ENCODE results near the gene BTN3A1.
A peak's percentile ranks its signal among the peaks of the same experiment; 100 is the strongest.
"Not testable (repeated sequence)": the region's sequence is repeated elsewhere in the genome, so short reads cannot be mapped to it uniquely, and the experiment has no call there.

Gene BTN3A1

GRCh38 chr6:26445934-26446667 lies 44.0 kb downstream of the BTN3A1 start:
- no peak for DNase-seq

DNA sequence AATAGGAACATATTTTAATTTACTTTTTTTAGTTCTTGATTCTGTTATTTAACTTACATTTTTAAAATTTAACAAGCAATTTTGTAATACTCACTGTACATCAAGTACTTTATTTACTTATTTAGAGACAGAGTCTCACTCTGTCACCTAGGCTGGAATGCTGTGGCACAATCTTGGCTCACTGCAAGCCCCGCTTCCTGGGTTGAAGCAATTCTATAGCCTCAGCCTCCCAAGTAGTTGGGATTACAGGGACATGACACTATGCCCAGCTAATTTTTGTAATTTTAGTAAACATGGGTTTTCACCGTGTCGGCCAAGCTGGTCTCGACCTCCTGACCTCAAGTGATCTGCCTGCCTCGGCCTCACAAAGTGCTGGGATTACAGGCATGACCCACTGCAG lies 45.2 kb downstream of the BTN3A1 start:
- DNase-seq, result no peak

DNA sequence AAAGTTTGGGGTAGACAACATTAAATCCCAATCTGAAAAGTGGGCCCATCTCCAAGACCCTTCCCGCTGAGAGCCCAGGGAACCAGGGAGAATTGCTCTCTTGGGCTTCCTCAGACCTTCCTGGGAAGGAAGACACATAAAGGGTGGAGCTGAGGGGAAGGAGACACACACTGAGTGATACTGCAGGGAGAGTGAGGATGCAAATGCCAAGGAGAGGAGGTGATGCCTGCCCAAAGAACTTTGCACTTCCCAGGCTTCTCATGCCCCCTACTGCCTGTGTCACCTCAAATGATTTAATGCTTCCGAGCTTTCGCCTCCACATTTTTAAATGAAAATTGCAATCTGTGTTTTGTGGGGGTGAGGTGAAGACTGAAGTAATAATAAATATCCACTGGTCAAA lies 48.2 kb downstream of the BTN3A1 start:
- DNase-seq, result no peak

DNA sequence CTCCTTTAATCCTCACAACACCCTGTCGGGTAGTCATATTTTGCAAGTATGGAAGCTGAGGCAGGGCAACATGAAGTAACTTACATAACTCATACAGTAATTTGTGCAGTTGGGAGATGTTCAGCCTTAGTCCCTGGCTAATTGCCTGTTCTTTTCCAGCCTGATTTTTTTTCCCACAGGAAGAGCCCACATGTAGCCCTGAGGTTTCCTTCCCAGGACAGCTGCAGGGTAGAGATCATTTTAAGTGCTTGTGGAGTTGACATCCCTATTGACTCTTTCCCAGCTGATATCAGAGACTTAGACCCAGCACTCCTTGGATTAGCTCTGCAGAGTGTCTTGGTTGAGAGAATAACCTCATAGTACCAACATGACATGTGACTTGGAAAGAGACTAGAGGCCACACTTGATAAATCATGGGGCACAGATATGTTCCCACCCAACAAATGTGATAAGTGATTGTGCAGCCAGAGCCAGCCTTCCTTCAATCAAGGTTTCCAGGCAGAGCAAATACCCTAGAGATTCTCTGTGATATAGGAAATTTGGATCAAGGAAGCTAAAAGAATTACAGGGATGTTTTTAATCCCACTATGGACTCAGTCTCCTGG lies 50.7 kb downstream of the BTN3A1 start:
- DNase-seq, result no peak

DNA sequence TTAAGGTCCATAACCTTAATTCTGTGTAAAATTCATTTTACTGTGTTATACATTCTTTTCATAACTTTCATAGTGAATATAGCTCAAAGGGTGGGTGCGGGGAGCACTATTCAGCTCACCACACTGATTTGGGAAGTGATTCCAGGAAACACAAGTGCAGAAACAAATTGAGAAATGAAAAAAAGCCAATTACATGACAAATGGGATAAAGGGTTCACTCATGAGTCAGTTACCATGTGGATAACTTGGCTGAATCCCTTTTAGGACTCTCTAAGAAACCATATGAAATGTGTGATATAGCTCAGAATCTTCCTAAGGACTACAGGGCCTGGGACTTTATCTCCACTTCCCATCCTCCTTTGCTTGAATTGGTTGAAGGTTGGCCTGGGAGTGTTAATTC lies 52.6 kb downstream of the BTN3A1 start:
- no peak for DNase-seq

GRCh38 chr6:26455357-26455970 lies 53.4 kb downstream of the BTN3A1 start:
- no peak for DNase-seq

- DNase-seq, result no peak
Observed at GRCh38 chr6:26457264-26457805, 55.3 kb downstream of the BTN3A1 start.

DNA sequence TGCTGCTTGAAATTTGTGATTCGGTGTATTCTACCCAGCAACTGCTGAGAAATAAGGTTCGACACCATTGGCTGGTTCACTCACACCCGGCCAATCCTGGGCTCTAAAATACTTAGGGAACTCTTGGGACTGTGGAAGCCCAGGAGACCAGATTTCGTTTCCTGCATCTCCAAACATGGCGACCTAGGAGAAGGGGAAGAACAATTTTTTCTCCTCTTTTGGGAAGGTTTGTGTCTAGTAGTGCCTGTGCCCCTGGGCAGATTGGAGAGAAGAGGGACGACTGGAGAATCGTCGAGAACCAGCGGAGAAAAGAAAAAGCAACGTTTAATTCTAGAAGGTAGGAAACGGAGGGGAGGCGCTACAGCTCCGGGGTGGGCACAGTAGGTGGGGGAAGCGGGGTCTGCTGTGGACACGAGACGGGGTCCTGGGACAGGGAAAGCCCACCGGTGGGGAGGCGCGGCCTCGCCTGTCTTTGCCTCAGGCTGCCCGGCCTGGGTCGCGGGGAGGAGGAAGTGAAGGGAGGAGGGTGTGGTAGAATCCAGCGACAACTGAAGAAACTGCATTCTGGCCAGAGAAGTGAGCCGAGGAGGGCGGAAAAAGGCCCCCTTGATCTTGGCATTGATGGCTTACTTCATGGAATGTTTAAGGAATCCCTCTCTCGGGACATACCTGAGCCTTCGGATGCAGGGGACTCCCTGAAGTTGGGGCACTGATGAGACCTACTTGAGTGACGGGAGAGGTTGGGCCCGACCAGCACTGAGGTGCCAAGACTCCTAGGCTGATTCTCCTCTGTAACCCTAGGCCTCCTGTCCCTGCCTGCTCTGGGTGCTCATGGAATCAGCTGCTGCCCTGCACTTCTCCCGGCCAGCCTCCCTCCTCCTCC lies 56.0 kb downstream of the BTN3A1 start, which contains the start of gene BTN2A1:
Gene BTN2A1, plus strand, starts transcription at position 150 of the 883 bp plus-strand sequence. Its CDS starts 682 bp downstream, at position 832.
- peak; percentile 71 for DNase-seq

- DNase-seq, result no peak
Observed at GRCh38 chr6:26459023-26459810, 57.1 kb downstream of the BTN3A1 start.

DNA sequence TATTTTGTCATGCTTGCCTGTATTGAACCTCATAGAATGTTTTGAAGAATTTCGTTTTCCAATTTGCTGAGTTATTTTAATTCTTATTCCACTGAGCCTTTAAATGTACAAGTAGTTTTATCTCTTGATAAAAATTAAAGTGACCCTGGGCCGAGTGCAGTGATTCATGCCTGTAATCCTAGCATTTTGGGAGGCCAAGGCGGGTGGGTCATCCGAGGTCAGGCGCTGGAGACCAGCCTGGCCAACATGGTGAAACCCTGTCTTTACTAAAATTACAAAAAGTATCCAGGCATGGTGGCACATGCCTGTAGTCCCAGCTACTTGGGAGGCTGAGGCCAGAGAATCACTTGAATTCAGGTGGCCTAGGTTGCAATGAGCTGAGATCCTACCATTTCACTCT lies 59.3 kb downstream of the BTN3A1 start:
- DNase-seq, result not testable (repeated sequence)

DNA sequence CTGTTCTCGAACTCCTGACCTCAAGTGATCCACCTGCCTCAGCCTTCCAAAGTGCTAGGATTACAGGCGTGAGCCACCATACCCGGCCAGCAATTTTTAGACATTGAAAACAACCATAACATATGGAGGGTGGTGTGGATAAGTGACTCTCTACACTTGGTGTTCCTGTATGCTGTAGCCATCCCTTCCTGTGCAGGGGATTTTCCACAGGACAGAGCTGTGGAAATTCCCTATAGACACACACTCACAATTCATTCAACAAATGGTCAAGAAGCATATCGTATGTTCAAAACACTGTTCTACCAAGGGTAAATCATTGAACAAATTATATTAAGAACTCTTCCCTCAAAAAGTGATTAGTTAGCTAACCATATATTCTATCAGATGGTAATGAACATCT lies 61.9 kb downstream of the BTN3A1 start:
- no peak for DNase-seq

- no peak for DNase-seq
Observed at GRCh38 chr6:26464416-26465131, 62.5 kb downstream of the BTN3A1 start.

All from DMS79 (cell line).